ENCODE data around the gene CXorf38. TPM values are rescaled to one million over a fixed set of nuclear protein-coding genes. Genes with fewer than 3 reads are reported as not detected.

Gene CXorf38
- total RNA-seq, 1 experiment from 2014 or later: 10.5 TPM

DNA sequence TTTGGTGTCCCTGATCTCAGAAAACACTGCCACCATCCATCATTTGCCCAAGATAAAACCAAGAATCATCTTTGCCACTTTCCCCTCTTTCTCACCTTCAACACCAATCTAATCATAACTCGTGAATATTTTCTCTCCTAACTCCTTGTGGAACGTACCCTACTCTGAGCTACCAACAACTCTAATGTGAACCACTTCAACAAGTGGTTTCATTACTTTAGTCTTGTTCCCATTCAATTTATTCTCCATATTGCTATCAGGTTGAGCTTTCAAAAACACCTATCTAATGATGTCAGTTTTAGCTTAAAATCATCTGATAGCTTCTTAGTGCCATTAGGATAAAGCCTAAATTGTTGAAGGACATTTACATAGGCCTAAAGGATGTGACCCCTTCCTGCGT lies 39.8 kb upstream of the CXorf38 start:
- H4K20me1 ChIP-seq (ENCODE audit: control insufficient read depth, insufficient read depth, insufficient read length): no peaks in the 10 kb centered on the region
- H2AFZ ChIP-seq (ENCODE audit: low read length): no peak overlapping the region
- H3K4me2 ChIP-seq (ENCODE audit: insufficient read depth, insufficient read length, low read length): no peak overlapping the region
- no peak overlapping the region for H3K18ac ChIP-seq (ENCODE audit: insufficient read length, low read depth, low read length)
- 0 out of 2 replicates have a peak, but pooled peaks cover 2% of the 10 kb centered on the region for H3K4me1 ChIP-seq (ENCODE audit: insufficient read depth, low read length)
- H2BK5ac ChIP-seq (ENCODE audit: insufficient read length, low read length): no peak overlapping the region
- no peak overlapping the region for H3K14ac ChIP-seq (ENCODE audit: insufficient read depth, low read length)
- Mint-ChIP-seq H3K27me3 (ENCODE audit: low read depth) (no peaks in the 10 kb centered on the region), H3K27ac (peak overlapping the region in 1 of 3 experiments; percentile 9; a peak in 3 of 7 replicates), H3K9me3 (peaks cover 32 to 41% of the 10 kb centered on the region in 2 experiments), H3K36me3 (ENCODE audit: insufficient read depth in 1 of 3, low read depth in 3 of 3) (peaks cover 33 to 86% (median 71%) of the 10 kb centered on the region in 3 experiments), H3K4me1 (peaks cover 13 to 20% of the 10 kb centered on the region in 2 experiments), H3K4me3 (no peak overlapping the region)
- no peaks in the 10 kb centered on the region for H3K9me3 ChIP-seq (ENCODE audit: control insufficient read depth, low read depth, low read length)
- H3K23ac ChIP-seq (ENCODE audit: insufficient read length, low read depth, low read length): no peak overlapping the region
- no peak overlapping the region for H3K56ac ChIP-seq (ENCODE audit: insufficient read length, low read depth, low read length)
- WGBS (ENCODE audit: extremely low coverage, insufficient read length, low lambda C conversion rate): 100% methylated on average over 2 of the region's 3 CpGs
- H3K27me3 ChIP-seq (ENCODE audit: insufficient read depth, low read length): no peaks in the 10 kb centered on the region
- no peak overlapping the region for H2BK15ac ChIP-seq (ENCODE audit: low read depth, low read length)
- no peak overlapping the region for H2AK5ac ChIP-seq (ENCODE audit: insufficient read length, low read length)
- no peak overlapping the region for H4K5ac ChIP-seq (ENCODE audit: insufficient read length, low read depth, low read length)
- no peak overlapping the region for H4K91ac ChIP-seq (ENCODE audit: insufficient read length, low read depth, low read length)
- H3T11ph ChIP-seq (ENCODE audit: low read length): no peak overlapping the region
- no peaks in the 10 kb centered on the region for H3K79me1 ChIP-seq (ENCODE audit: insufficient read depth, low read depth, low read length, poor library complexity, severe bottlenecking)
- H4K8ac ChIP-seq (replicated peaks; ENCODE audit: insufficient read length, low read depth, low read length): no peak overlapping the region
- no peaks in the 10 kb centered on the region; the same call in 1 of the 2 replicates for H3K79me2 ChIP-seq (ENCODE audit: insufficient read depth, low read length)
- H3K27ac ChIP-seq (ENCODE audit: insufficient read length, low read depth, low read length): no peak overlapping the region
- no peaks in the 10 kb centered on the region for H3K23me2 ChIP-seq (ENCODE audit: insufficient read length, low read depth, low read length, poor library complexity, severe bottlenecking)
- TF ChIP-seq, protein P1, sequence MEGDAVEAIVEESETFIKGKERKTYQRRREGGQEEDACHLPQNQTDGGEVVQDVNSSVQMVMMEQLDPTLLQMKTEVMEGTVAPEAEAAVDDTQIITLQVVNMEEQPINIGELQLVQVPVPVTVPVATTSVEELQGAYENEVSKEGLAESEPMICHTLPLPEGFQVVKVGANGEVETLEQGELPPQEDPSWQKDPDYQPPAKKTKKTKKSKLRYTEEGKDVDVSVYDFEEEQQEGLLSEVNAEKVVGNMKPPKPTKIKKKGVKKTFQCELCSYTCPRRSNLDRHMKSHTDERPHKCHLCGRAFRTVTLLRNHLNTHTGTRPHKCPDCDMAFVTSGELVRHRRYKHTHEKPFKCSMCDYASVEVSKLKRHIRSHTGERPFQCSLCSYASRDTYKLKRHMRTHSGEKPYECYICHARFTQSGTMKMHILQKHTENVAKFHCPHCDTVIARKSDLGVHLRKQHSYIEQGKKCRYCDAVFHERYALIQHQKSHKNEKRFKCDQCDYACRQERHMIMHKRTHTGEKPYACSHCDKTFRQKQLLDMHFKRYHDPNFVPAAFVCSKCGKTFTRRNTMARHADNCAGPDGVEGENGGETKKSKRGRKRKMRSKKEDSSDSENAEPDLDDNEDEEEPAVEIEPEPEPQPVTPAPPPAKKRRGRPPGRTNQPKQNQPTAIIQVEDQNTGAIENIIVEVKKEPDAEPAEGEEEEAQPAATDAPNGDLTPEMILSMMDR (conservative IDR thresholded peaks at IDR 0.05): no peak
- H3K4ac ChIP-seq (ENCODE audit: low read depth, low read length): no peak overlapping the region
- no peak overlapping the region for H2BK20ac ChIP-seq (ENCODE audit: low read depth, low read length, poor library complexity, severe bottlenecking)
- no peak overlapping the region for H2BK120ac ChIP-seq (ENCODE audit: low read depth, low read length, poor library complexity, severe bottlenecking)
- DNase-seq: no peak
- no peak overlapping the region for H3K9ac ChIP-seq (ENCODE audit: extremely low read depth, insufficient read length, low read length)
- no peak overlapping the region for H2BK12ac ChIP-seq (ENCODE audit: insufficient read length, low read depth, low read length)
